WTC11 (cell line): ENCODE results near the gene PPP6R3.

Experiments
- ATF2 ChIP-seq: sonication (generic); formaldehyde crosslinking; IDR thresholded peaks from 2 replicates; pipeline ENCODE4 v1.8.1; 2022; ENCODE audit warnings: low read depth, missing genetic modification reagents, borderline replicate concordance
- ATF6 ChIP-seq: sonication (generic); formaldehyde crosslinking; IDR thresholded peaks from 2 replicates; pipeline ENCODE4 v1.8.1; 2023; ENCODE audit warnings: mild to moderate bottlenecking, missing genetic modification reagents
- CBFB ChIP-seq: sonication (generic); formaldehyde crosslinking; IDR thresholded peaks from 2 replicates; pipeline ENCODE4 v1.8.1; 2022; ENCODE audit warnings: mild to moderate bottlenecking, low read depth, missing genetic modification reagents
- CTCF ChIP-seq: fragments of 200-600 bp; IDR thresholded peaks from 2 replicates; pipeline ENCODE4 v1.8.0; 2022; ENCODE audit warnings: antibody characterized with exemption
- E2F1 ChIP-seq: sonication (generic); formaldehyde crosslinking; IDR thresholded peaks from 2 replicates; pipeline ENCODE4 v1.8.0; 2022; ENCODE audit warnings: mild to moderate bottlenecking, missing genetic modification reagents
- ELF4 ChIP-seq: sonication (generic); formaldehyde crosslinking; IDR thresholded peaks from 2 replicates; pipeline ENCODE4 v1.8.1; 2022; ENCODE audit warnings: low read depth, mild to moderate bottlenecking, moderate library complexity, missing genetic modification reagents
- FOXP4 ChIP-seq: sonication (generic); formaldehyde crosslinking; IDR thresholded peaks from 2 replicates; pipeline ENCODE4 v1.8.0; 2022; ENCODE audit warnings: mild to moderate bottlenecking, missing genetic modification reagents
- KAT7 ChIP-seq: sonication (generic); formaldehyde crosslinking; IDR thresholded peaks from 2 replicates; pipeline ENCODE4 v1.8.1; 2023; ENCODE audit warnings: missing genetic modification reagents, mild to moderate bottlenecking, borderline replicate concordance
- MAX ChIP-seq: sonication (generic); formaldehyde crosslinking; IDR thresholded peaks from 2 replicates; pipeline ENCODE4 v1.8.0; 2022; ENCODE audit warnings: mild to moderate bottlenecking, missing genetic modification reagents
- NR1H2 ChIP-seq: sonication (generic); formaldehyde crosslinking; IDR thresholded peaks from 2 replicates; pipeline ENCODE4 v1.9.0; 2021; ENCODE audit warnings: mild to moderate bottlenecking, moderate library complexity, missing genetic modification reagents
- PREB ChIP-seq: sonication (generic); formaldehyde crosslinking; IDR thresholded peaks from 2 replicates; pipeline ENCODE4 v1.8.1; 2022; ENCODE audit warnings: mild to moderate bottlenecking, missing genetic modification reagents, moderate library complexity, borderline replicate concordance
- SP1 ChIP-seq: sonication (generic); formaldehyde crosslinking; conservative IDR thresholded peaks from 2 replicates; pipeline ENCODE4 v1.8.1; 2022; ENCODE audit warnings: missing genetic modification reagents
- USF2 ChIP-seq: sonication (generic); formaldehyde crosslinking; IDR thresholded peaks from 2 replicates; pipeline ENCODE4 v1.8.1; 2023; ENCODE audit warnings: mild to moderate bottlenecking, missing genetic modification reagents, moderate library complexity
- ZMAT4 ChIP-seq: fragments of 250-450 bp; sonication (Bioruptor Pico); IDR thresholded peaks from 2 replicates; pipeline ENCODE4 v1.9.0; 2021; ENCODE audit warnings: mild to moderate bottlenecking

- TF ChIP-seq PREB (CRISPR knock-in tag): no peak
- no peak for TF ChIP-seq CBFB (CRISPR knock-in tag)
- no peak for TF ChIP-seq KAT7 (CRISPR knock-in tag)
- no peak for TF ChIP-seq CTCF
- no peak for TF ChIP-seq E2F1 (CRISPR knock-in tag)
- TF ChIP-seq SP1 (CRISPR knock-in tag): no peak
- no peak for TF ChIP-seq ZMAT4 (CRISPR knock-in tag)
- no peak for TF ChIP-seq ELF4 (CRISPR knock-in tag)
- no peak for TF ChIP-seq NR1H2
- no peak for TF ChIP-seq USF2 (CRISPR knock-in tag)
- no peak for TF ChIP-seq ATF6 (CRISPR knock-in tag)
- TF ChIP-seq FOXP4 (CRISPR knock-in tag): no peak
- TF ChIP-seq ATF2 (CRISPR knock-in tag): no peak
- TF ChIP-seq MAX: no peak
Observed at GRCh38 chr11:68658097-68658496, 197.5 kb downstream of the PPP6R3 start.
